Loucy (cell line): Measurements from ENCODE around the gene RGMA.

Experiments
- H2AFZ ChIP-seq: fragments of 200-600 bp; sonication (generic); 2 replicates; pipeline ENCODE4 v1.6.0; 2016; ENCODE audit warnings: antibody characterized with exemption, mild to moderate bottlenecking, low read length, moderate library complexity
- H3F3A ChIP-seq: fragments of 200-600 bp; 2 replicates; pipeline ENCODE4 v1.6.0; 2016; ENCODE audit warnings: antibody characterized with exemption, low read depth, mild to moderate bottlenecking
- H3K27me3 ChIP-seq: fragments of 200-600 bp; sonication (generic); 2 replicates; pipeline ENCODE4 v1.6.1; 2014; ENCODE audit warnings: low read length, mild to moderate bottlenecking; ENCODE audit not compliant: insufficient read depth, poor library complexity, severe bottlenecking
- H3K36me3 ChIP-seq: fragments of 200-600 bp; sonication (generic); 2 replicates; pipeline ENCODE4 v1.6.1; 2016; ENCODE audit warnings: low read length; ENCODE audit not compliant: insufficient read depth
- H3K4me1 ChIP-seq: fragments of 200-600 bp; sonication (generic); 2 replicates; pipeline ENCODE4 v1.5.1; 2014; ENCODE audit warnings: low read length, mild to moderate bottlenecking; ENCODE audit not compliant: insufficient read depth, poor library complexity, severe bottlenecking
- H3K4me2 ChIP-seq: fragments of 200-600 bp; sonication (generic); 2 replicates; pipeline ENCODE4 v1.6.0; 2014; ENCODE audit warnings: antibody characterized with exemption, low read length, low read depth, mild to moderate bottlenecking; ENCODE audit not compliant: poor library complexity, severe bottlenecking
- H3K4me3 ChIP-seq: fragments of 200-600 bp; sonication (generic); 2 replicates; pipeline ENCODE4 v1.5.1; 2014; ENCODE audit warnings: low read length, mild to moderate bottlenecking, mixed read lengths; ENCODE audit not compliant: poor library complexity, severe bottlenecking
- H3K79me2 ChIP-seq: fragments of 200-600 bp; sonication (generic); 2 replicates; pipeline ENCODE4 v1.6.1; 2014; ENCODE audit warnings: low read length; ENCODE audit not compliant: insufficient read depth
- H3K9ac ChIP-seq: fragments of 200-600 bp; sonication (generic); 2 replicates; pipeline ENCODE4 v1.6.0; 2014; ENCODE audit warnings: mild to moderate bottlenecking, low read depth, low read length, moderate library complexity; ENCODE audit not compliant: poor library complexity, severe bottlenecking
- H3K9me2 ChIP-seq: fragments of 200-600 bp; sonication (generic); replicated peaks from 2 replicates; pipeline ENCODE4 v1.6.1; 2016; ENCODE audit warnings: low read depth, low read length, mixed read lengths
- H3K9me3 ChIP-seq: fragments of 200-600 bp; sonication (generic); 2 replicates; pipeline ENCODE4 v1.6.1; 2014; ENCODE audit warnings: mild to moderate bottlenecking, antibody characterized with exemption, low read length, low read depth; ENCODE audit not compliant: insufficient read depth
- H4K20me1 ChIP-seq: fragments of 200-600 bp; sonication (generic); 2 replicates; pipeline ENCODE4 v1.6.0; 2014; ENCODE audit warnings: antibody characterized with exemption, low read length, mild to moderate bottlenecking; ENCODE audit not compliant: insufficient read depth, poor library complexity, severe bottlenecking
- EZH2phosphoT487 ChIP-seq: fragments of 200-600 bp; IDR thresholded peaks from 2 replicates; pipeline ENCODE4 v1.6.1; 2018; ENCODE audit warnings: antibody characterized with exemption, mild to moderate bottlenecking, moderate library complexity, borderline replicate concordance
- TF ChIP-seq, protein P1 (sequence below): fragments of 200-600 bp; sonication (generic); conservative IDR thresholded peaks from 2 replicates; pipeline ENCODE4 v1.5.1; 2014; ENCODE audit warnings: mild to moderate bottlenecking, antibody characterized with exemption, low read length

The RGMA gene

DNA sequence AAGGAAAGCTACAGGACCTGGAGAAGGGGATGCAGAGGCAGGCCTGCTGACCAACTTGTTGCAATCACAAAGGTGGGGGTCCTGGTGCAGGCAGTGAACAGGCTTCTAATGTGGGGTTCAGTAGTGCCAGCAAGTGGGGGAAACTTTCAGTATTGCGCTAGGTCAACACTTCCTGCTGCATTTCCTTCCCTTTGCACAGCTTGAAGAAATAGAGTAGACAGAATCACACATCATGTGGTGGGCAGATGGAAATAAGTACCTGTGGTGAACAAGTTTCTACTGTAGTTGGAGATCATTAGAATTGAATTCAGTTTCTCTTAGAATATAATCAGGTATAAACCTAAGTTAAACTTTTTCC, 63.4 kb downstream of the RGMA start:
- H3K4me2 ChIP-seq: no peak overlapping the region
- no peak overlapping the region for H3K9ac ChIP-seq
- no peaks in the 10 kb centered on the region for H3K9me2 ChIP-seq
- H3K36me3 ChIP-seq: peaks cover 77% of the 10 kb centered on the region
- no peaks in the 10 kb centered on the region for H3K9me3 ChIP-seq
- peaks cover 4% of the 10 kb centered on the region for H3K4me1 ChIP-seq
- no peak for TF ChIP-seq EZH2phosphoT487
- TF ChIP-seq, protein P1, sequence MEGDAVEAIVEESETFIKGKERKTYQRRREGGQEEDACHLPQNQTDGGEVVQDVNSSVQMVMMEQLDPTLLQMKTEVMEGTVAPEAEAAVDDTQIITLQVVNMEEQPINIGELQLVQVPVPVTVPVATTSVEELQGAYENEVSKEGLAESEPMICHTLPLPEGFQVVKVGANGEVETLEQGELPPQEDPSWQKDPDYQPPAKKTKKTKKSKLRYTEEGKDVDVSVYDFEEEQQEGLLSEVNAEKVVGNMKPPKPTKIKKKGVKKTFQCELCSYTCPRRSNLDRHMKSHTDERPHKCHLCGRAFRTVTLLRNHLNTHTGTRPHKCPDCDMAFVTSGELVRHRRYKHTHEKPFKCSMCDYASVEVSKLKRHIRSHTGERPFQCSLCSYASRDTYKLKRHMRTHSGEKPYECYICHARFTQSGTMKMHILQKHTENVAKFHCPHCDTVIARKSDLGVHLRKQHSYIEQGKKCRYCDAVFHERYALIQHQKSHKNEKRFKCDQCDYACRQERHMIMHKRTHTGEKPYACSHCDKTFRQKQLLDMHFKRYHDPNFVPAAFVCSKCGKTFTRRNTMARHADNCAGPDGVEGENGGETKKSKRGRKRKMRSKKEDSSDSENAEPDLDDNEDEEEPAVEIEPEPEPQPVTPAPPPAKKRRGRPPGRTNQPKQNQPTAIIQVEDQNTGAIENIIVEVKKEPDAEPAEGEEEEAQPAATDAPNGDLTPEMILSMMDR: no peak
- H3K79me2 ChIP-seq: no peaks in the 10 kb centered on the region
- no peaks in the 10 kb centered on the region for H3F3A ChIP-seq
- H3K27me3 ChIP-seq: no peaks in the 10 kb centered on the region
- H3K4me3 ChIP-seq: no peak overlapping the region
- H4K20me1 ChIP-seq: peaks cover 21% of the 10 kb centered on the region
- H2AFZ ChIP-seq: no peak overlapping the region

DNA sequence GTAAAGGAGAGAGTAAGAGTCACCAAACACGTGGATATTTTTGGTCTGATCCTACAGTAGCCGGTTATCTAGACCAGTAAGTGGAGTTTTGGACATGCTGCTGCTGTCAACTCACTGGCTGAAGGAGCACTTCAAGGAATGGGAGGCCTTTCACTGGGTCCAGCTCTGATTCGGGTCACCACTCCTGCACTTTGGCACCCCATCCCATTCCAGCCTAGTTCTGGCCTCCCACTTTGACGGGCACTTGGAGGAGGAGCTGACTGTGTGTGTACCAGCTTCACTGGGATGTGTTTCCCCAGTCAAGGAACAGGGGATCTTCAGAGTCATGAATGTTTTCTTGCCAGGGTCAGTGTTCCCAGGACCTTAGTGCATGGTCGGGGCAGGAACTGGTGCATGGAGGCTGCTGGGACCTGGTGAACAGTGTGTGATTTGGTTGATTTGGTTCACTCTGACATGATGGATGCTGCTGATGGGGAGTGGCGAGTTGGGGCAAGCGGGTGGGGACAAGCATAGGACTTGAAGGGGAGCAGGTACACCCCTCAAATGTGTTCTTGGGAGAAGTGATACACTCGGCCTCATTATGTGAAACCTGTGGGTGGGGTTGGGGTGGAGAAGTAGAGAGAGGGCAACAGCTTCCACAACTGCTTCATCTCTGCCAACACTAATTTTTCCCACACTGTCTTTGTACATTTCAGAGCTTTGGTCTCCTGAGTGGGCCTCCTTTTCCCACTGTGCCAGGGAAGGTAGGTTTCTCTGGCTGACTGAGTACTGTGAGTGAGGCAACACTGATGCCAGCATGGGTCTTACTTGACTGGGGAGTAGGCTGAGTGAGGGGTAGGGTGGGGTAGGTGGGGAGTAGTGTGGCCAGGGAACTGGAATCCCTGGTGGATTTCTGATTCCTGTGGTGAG, 64.0 kb downstream of the RGMA start:
- no peak overlapping the region for H3K4me3 ChIP-seq
- H3K9me2 ChIP-seq: no peaks in the 10 kb centered on the region
- H3K4me2 ChIP-seq: no peak overlapping the region
- no peak for TF ChIP-seq EZH2phosphoT487
- TF ChIP-seq, protein P1: no peak
- H3K9me3 ChIP-seq: no peaks in the 10 kb centered on the region
- peaks cover 83% of the 10 kb centered on the region for H3K36me3 ChIP-seq
- no peaks in the 10 kb centered on the region for H3K79me2 ChIP-seq
- H3K4me1 ChIP-seq: peaks cover 4% of the 10 kb centered on the region
- no peak overlapping the region for H3K9ac ChIP-seq
- no peaks in the 10 kb centered on the region for H3F3A ChIP-seq
- H2AFZ ChIP-seq: no peak overlapping the region
- H3K27me3 ChIP-seq: no peaks in the 10 kb centered on the region
- peaks cover 21% of the 10 kb centered on the region for H4K20me1 ChIP-seq

DNA sequence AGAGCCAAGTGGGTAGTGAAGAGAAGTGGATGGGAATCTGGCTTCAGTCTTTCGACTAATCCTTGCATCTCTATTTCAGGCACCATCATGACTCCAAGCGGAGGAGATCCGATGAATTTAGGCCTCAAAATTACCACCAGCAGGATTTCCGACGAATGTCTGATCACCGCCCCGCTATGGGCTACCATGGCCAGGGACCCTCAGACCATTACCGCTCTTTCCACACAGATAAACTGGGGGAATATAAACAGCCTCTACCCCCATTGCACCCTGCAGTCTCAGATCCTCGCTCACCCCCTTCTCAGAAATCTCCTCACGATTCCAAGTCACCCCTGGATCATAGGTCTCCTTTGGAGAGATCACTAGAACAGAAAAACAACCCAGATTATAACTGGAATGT, 64.7 kb downstream of the RGMA start:
- no peak overlapping the region for H3K9ac ChIP-seq
- H3K4me1 ChIP-seq: peaks cover 4% of the 10 kb centered on the region
- no peaks in the 10 kb centered on the region for H3K27me3 ChIP-seq
- H2AFZ ChIP-seq: no peak overlapping the region
- no peak overlapping the region for H3K4me3 ChIP-seq
- TF ChIP-seq EZH2phosphoT487: no peak
- TF ChIP-seq, protein P1: no peak
- H3K9me2 ChIP-seq: no peaks in the 10 kb centered on the region
- peaks cover 21% of the 10 kb centered on the region for H4K20me1 ChIP-seq
- H3K9me3 ChIP-seq: no peaks in the 10 kb centered on the region
- no peaks in the 10 kb centered on the region for H3F3A ChIP-seq
- H3K79me2 ChIP-seq: no peaks in the 10 kb centered on the region
- peaks cover 90% of the 10 kb centered on the region for H3K36me3 ChIP-seq
- no peak overlapping the region for H3K4me2 ChIP-seq
